ENCODE results near the gene HSD17B14. TPM values are rescaled to one million over a fixed set of nuclear protein-coding genes. Genes with fewer than 3 reads are reported as not detected.

HSD17B14 gene
- total and polyA plus RNA-seq, 9 of the 15 experiments (the other 6 are each of a cell fraction or from before 2014, with no cell fraction given): 0.16 TPM; not detected in 8

DNA sequence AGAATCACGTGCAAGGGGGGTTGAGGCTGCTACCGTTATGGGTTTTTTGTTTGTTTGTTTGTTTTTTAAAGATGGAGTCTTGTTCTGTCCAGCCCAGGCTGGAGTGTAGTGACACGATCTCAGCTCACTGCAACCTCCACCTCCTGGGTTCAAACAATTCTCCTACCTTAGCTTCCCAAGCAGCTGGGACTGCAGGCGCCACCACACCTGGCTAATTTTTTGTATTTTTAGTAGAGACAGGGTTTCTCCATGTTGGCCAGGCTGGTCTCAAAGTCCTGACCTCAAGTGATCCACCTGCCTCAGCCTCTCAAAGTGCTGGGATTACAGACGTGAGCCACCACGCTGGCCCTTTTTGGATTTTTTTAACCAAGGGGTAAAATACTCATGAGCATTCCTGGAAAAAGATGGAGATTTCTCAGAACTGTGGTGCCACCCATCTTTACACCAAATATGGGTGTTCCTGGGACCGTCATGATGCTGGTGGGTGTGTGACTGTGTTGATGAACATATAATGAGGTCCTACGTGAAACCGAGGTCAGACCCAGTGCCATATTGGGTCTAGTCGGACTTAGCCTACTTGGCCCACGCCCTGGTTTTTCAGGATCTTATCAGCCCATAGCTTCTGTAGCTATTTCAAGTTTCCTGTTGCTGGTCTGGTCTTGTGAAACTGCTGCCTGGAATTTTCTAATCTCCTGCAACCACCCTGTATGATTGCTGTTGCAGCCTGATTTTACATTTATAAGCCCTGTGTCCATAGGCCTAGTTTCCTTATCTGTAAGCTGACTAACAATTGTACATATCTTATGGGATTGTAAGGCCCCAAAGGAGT lies 42.1 kb upstream of the HSD17B14 start (continued):
- TF ChIP-seq ATF6 (CRISPR knock-in tag; IDR thresholded peaks at IDR 0.05): peak; percentile 56; the same call in 1 of the 2 replicates
- peak; percentile 99 for TF ChIP-seq HDAC2 (IDR thresholded peaks at IDR 0.05)
- peak; percentile 47 for TF ChIP-seq ATF4 (CRISPR knock-in tag; IDR thresholded peaks at IDR 0.05)
- TF ChIP-seq, protein P1, sequence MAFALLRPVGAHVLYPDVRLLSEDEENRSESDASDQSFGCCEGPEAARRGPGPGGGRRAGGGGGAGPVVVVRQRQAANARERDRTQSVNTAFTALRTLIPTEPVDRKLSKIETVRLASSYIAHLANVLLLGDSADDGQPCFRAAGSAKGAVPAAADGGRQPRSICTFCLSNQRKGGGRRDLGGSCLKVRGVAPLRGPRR (CRISPR knock-in tag; IDR thresholded peaks at IDR 0.05): 0 out of 2 replicates have a peak, but pooled peaks have one; percentile 18
- TF ChIP-seq ZNF165 (CRISPR knock-in tag; IDR thresholded peaks at IDR 0.05; ENCODE audit: borderline replicate concordance): no peak
- peak; percentile 93 for TF ChIP-seq PHB2 (IDR thresholded peaks at IDR 0.05; ENCODE audit: low read depth)
- peak; percentile 99 for TF ChIP-seq CEBPB (tag; IDR thresholded peaks at IDR 0.05)
- peak; percentile 81 for TF ChIP-seq ZBED1 (IDR thresholded peaks at IDR 0.05)
- TF ChIP-seq, protein P2, sequence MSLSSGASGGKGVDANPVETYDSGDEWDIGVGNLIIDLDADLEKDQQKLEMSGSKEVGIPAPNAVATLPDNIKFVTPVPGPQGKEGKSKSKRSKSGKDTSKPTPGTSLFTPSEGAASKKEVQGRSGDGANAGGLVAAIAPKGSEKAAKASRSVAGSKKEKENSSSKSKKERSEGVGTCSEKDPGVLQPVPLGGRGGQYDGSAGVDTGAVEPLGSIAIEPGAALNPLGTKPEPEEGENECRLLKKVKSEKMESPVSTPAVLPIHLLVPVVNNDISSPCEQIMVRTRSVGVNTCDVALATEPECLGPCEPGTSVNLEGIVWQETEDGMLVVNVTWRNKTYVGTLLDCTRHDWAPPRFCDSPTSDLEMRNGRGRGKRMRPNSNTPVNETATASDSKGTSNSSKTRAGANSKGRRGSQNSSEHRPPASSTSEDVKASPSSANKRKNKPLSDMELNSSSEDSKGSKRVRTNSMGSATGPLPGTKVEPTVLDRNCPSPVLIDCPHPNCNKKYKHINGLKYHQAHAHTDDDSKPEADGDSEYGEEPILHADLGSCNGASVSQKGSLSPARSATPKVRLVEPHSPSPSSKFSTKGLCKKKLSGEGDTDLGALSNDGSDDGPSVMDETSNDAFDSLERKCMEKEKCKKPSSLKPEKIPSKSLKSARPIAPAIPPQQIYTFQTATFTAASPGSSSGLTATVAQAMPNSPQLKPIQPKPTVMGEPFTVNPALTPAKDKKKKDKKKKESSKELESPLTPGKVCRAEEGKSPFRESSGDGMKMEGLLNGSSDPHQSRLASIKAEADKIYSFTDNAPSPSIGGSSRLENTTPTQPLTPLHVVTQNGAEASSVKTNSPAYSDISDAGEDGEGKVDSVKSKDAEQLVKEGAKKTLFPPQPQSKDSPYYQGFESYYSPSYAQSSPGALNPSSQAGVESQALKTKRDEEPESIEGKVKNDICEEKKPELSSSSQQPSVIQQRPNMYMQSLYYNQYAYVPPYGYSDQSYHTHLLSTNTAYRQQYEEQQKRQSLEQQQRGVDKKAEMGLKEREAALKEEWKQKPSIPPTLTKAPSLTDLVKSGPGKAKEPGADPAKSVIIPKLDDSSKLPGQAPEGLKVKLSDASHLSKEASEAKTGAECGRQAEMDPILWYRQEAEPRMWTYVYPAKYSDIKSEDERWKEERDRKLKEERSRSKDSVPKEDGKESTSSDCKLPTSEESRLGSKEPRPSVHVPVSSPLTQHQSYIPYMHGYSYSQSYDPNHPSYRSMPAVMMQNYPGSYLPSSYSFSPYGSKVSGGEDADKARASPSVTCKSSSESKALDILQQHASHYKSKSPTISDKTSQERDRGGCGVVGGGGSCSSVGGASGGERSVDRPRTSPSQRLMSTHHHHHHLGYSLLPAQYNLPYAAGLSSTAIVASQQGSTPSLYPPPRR (CRISPR knock-in tag; IDR thresholded peaks at IDR 0.05; ENCODE audit: borderline replicate concordance): peak; percentile 78; the same call in 1 of the 2 replicates
- peak; percentile 95 for TF ChIP-seq TARDBP (IDR thresholded peaks at IDR 0.05)
- TF ChIP-seq PRMT5 (CRISPR knock-in tag; IDR thresholded peaks at IDR 0.05): no peak
- TF ChIP-seq MTA1 (IDR thresholded peaks at IDR 0.05; ENCODE audit: borderline replicate concordance): no peak; the same call in 1 of the 2 replicates
- no peak for TF ChIP-seq HOXB6 (CRISPR knock-in tag; IDR thresholded peaks at IDR 0.05; ENCODE audit: borderline replicate concordance)
- TF ChIP-seq ZC3H11A (IDR thresholded peaks at IDR 0.05; ENCODE audit: low read depth, low read length): 0 out of 2 replicates have a peak, but pooled peaks have one; percentile 71
- no peak for TF ChIP-seq ELF1 (tag; IDR thresholded peaks at IDR 0.05)
- no peak for TF ChIP-seq U2AF1 (optimal IDR thresholded peaks at IDR 0.05; ENCODE audit: low read depth, low read length)
- TF ChIP-seq KDM4B (IDR thresholded peaks at IDR 0.05; ENCODE audit: borderline replicate concordance in 2 of 2, low read depth in 1 of 2): no peak
- no peak for TF ChIP-seq ZNF696 (CRISPR knock-in tag; conservative IDR thresholded peaks at IDR 0.05)
- TF ChIP-seq ZKSCAN1 (IDR thresholded peaks at IDR 0.05; ENCODE audit: low read depth, low read length): peak; percentile 65
- TF ChIP-seq BHLHE40 (IDR thresholded peaks at IDR 0.05; ENCODE audit: low read length): peak; percentile 87
- no peak for TF ChIP-seq ZNF324 (CRISPR knock-in tag; IDR thresholded peaks at IDR 0.05)

All from K562 (cell line).